GM12864 (cell line): ENCODE data around the gene NSD1.

ENCODE experiments used
- DNase-seq: peaks from one replicate; pipeline ENCODE4 v3.0.0-alpha.2; 2011; ENCODE audit warnings: low read depth
- H3K4me3 ChIP-seq: 2 replicates; pipeline ENCODE4 v1.5.1; 2011; ENCODE audit warnings: mild to moderate bottlenecking, low read depth, low read length, control low read depth
- CTCF ChIP-seq: IDR thresholded peaks from 2 replicates; pipeline ENCODE4 v1.5.1; 2011; ENCODE audit warnings: low read depth, mild to moderate bottlenecking, moderate library complexity, low read length, control low read depth, inconsistent platforms; ENCODE audit errors: missing control alignments

The NSD1 gene

DNA sequence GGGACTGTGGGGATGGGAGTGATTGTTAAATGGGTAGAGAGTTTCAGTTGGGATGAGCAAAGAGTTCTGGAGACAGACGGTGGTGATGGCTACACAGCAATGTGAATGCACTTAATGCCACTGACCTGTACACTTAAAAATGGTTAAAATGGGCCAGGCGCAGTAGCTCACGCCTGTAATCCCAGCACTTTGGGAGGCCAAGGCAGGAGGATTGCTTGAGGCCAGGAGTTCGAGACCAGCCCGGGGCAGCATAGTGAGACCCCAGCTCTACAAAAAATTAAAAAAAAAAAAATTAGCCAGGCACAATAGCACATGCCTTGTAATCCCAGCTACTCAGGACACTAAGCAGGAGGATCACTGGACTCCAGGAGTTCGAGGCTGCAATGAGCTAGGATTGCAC lies 210.2 kb downstream of the NSD1 start:
- TF ChIP-seq CTCF = no peak

DNA sequence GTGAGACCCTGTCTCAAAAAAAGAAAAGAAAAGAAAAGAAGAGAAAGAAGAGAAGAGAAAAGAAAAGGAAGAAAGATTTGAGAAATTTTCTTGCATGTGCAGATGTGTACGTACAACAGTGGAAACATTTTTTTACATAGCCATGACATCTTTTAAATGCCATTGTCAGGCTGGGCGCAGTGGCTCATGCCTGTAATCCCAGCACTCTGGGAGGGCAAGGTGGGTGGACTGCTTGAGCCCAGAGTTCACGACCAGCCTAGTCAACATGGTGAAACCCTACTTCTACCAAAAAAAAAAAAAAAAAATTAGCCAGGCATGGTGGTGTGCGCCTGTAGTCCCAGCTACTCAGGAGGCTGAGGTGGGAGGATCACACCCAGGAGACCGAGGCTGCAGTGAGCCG lies 211.3 kb downstream of the NSD1 start:
- no peak for TF ChIP-seq CTCF
- DNase-seq = no peak
- no peak overlapping the region for H3K4me3 ChIP-seq

More for the DNA sequence above, 210.2 kb downstream of the NSD1 start:
- no peak for DNase-seq
- H3K4me3 ChIP-seq = no peak overlapping the region

DNA sequence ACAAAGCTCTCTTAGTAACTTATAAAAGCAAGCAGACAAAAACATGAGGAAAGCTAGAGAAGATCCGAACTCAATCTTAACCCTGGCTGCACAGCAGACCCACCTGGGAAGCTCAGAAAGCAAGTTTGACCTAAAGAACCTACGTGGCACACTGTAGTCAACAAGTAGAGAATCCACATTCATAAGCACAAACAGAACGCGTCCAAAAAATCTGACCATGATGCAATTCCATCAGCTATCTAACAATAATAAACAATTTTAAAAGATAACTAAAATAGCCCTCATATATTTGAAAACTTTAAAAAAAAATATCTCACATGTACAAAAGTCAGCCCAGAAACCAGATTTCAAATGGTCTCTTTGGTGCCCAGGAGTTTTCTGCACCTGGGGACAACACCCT lies 213.2 kb downstream of the NSD1 start:
- no peak for TF ChIP-seq CTCF
- no peak overlapping the region for H3K4me3 ChIP-seq
- no peak for DNase-seq

DNA sequence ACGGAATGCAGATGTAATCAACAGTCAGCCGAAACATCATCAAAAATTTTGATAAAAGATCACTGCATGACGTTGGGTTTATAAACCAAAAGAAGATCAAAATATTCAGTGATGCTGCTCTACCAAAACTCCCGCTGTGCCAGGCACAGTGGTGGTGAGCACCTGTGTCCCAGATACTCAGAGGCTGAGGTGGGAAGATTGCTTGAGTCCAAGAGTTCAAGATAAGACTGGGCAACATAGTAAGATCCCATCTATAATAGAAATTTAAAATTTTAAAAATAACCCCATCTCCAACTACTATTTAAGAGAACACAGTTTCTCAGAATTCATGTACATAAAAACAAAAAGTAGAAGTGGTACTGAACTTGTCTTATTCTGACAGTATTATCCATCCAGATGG lies 214.1 kb downstream of the NSD1 start:
- TF ChIP-seq CTCF = no peak
- DNase-seq = no peak
- no peak overlapping the region for H3K4me3 ChIP-seq

DNA sequence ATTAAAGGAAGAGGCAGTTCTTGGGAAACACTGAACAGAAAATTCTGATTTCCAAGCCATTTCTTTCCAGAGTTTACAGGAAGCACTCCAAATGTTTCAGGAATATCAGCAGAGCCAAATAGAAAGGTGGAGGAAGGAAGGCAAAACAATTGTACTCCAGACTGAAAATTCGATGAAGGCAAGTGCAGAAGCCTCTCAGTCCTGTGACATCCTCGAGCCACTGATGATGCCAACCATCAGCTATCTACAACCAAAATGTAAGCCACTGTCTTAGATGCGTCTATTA lies 215.7 kb downstream of the NSD1 start:
- no peak for DNase-seq
- TF ChIP-seq CTCF = no peak
- H3K4me3 ChIP-seq = no peak overlapping the region; the same call in 1 of the 2 replicates

- TF ChIP-seq CTCF = no peak
- peak overlapping the region; percentile 97 for H3K4me3 ChIP-seq
- DNase-seq = no peak
Measured at GRCh38 chr5:177349762-177350161, 216.2 kb downstream of the NSD1 start.
